Parathyroid adenoma (tissue), 2 donors: Measurements from ENCODE around the gene FREM2.

Experiments
- H2AFZ ChIP-seq: fragments of 300-600 bp; sonication (generic); one replicate; pipeline ENCODE4 v1.7.0; 2017; ENCODE audit warnings: antibody characterized with exemption, mild to moderate bottlenecking
- H3K27ac ChIP-seq: fragments of 300-600 bp; sonication (generic); one replicate; pipeline ENCODE4 v1.7.0; 2017
- H3K27me3 ChIP-seq: fragments of 300-600 bp; sonication (generic); one replicate; pipeline ENCODE4 v1.7.0; 2017; ENCODE audit warnings: low read length; ENCODE audit not compliant: control insufficient read depth, insufficient read depth
- H3K36me3 ChIP-seq: fragments of 300-600 bp; sonication (generic); one replicate; pipeline ENCODE4 v1.7.0; 2017; ENCODE audit warnings: low read length; ENCODE audit not compliant: control insufficient read depth, insufficient read depth
- H3K4me1 ChIP-seq: fragments of 300-600 bp; sonication (generic); one replicate; pipeline ENCODE4 v1.7.0; 2017; ENCODE audit warnings: control low read depth
- H3K4me2 ChIP-seq: fragments of 300-600 bp; sonication (generic); one replicate; pipeline ENCODE4 v1.7.0; 2017; ENCODE audit warnings: low read length
- H3K4me3 ChIP-seq: fragments of 300-600 bp; sonication (generic); one replicate; pipeline ENCODE4 v1.7.0; 2017; ENCODE audit warnings: low read depth, low read length
- H3K79me2 ChIP-seq: fragments of 300-600 bp; sonication (generic); one replicate; pipeline ENCODE4 v1.7.0; 2017; ENCODE audit warnings: control low read depth
- H3K9ac ChIP-seq: fragments of 300-600 bp; sonication (generic); one replicate; pipeline ENCODE4 v1.7.0; 2017; ENCODE audit warnings: mild to moderate bottlenecking
- H3K9me3 ChIP-seq: fragments of 300-600 bp; sonication (generic); one replicate; pipeline ENCODE4 v1.7.0; 2017; ENCODE audit warnings: low read length; ENCODE audit not compliant: control insufficient read depth
- TF ChIP-seq, protein P1 (sequence below): fragments of 300-600 bp; sonication (generic); IDR thresholded peaks from one replicate; pipeline ENCODE4 v1.7.0; 2017; ENCODE audit warnings: antibody characterized with exemption, mild to moderate bottlenecking
- donor health status: primary hyperparathyroidism.

Gene FREM2

DNA sequence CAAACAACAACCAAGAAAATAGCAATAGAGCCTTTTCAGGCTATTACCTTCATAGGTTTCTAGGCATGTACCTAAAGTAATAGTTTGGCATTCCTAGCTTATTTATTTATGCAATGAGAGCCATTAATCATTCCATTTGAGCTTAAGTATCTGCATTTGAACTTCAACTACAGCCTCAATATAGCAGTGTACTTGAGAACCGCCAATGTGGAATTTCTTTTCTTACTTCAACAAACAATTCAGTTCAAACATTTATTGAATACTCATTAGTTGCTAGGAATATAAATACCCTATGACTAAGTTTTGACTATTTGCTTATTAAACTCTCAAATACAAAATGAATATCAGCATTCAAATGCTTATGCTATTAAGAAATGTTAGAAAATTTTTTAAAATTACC, 38.0 kb upstream of the FREM2 start:
- no peaks in the 10 kb centered on the region for H3K36me3 ChIP-seq
- no peaks in the 10 kb centered on the region for H3K9me3 ChIP-seq
- H3K9ac ChIP-seq: no peak overlapping the region
- H3K4me3 ChIP-seq: no peak overlapping the region
- H3K79me2 ChIP-seq: no peaks in the 10 kb centered on the region
- no peaks in the 10 kb centered on the region for H3K27me3 ChIP-seq
- H2AFZ ChIP-seq: no peak overlapping the region
- no peaks in the 10 kb centered on the region for H3K4me1 ChIP-seq
- TF ChIP-seq, protein P1, sequence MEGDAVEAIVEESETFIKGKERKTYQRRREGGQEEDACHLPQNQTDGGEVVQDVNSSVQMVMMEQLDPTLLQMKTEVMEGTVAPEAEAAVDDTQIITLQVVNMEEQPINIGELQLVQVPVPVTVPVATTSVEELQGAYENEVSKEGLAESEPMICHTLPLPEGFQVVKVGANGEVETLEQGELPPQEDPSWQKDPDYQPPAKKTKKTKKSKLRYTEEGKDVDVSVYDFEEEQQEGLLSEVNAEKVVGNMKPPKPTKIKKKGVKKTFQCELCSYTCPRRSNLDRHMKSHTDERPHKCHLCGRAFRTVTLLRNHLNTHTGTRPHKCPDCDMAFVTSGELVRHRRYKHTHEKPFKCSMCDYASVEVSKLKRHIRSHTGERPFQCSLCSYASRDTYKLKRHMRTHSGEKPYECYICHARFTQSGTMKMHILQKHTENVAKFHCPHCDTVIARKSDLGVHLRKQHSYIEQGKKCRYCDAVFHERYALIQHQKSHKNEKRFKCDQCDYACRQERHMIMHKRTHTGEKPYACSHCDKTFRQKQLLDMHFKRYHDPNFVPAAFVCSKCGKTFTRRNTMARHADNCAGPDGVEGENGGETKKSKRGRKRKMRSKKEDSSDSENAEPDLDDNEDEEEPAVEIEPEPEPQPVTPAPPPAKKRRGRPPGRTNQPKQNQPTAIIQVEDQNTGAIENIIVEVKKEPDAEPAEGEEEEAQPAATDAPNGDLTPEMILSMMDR: no peak
- no peak overlapping the region for H3K4me2 ChIP-seq
- H3K27ac ChIP-seq: no peak overlapping the region

DNA sequence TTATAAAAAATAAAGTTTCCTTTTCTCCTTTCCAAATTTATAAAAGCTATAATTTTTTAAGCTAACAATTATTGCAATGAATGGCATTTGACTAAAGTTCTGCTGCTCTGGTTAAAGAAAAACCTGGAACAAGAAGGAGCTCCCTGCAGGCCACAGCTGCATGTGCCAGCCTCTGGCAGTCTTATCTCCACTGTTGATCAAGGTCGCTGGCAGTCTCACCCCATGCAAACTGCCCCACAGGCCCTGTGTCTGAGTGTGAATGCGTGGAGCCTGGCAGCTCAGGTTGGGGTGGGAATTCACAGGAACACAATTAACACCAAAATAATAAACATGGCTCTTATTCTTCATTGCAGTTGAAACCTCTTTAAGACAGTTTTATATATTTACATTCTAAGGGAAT, 30.2 kb upstream of the FREM2 start:
- H3K4me3 ChIP-seq: no peak overlapping the region
- no peaks in the 10 kb centered on the region for H3K27me3 ChIP-seq
- no peaks in the 10 kb centered on the region for H3K79me2 ChIP-seq
- H2AFZ ChIP-seq: no peak overlapping the region
- H3K9me3 ChIP-seq: no peaks in the 10 kb centered on the region
- TF ChIP-seq, protein P1: no peak
- H3K4me2 ChIP-seq: no peak overlapping the region
- H3K4me1 ChIP-seq: no peaks in the 10 kb centered on the region
- H3K36me3 ChIP-seq: no peaks in the 10 kb centered on the region
- no peak overlapping the region for H3K9ac ChIP-seq
- no peak overlapping the region for H3K27ac ChIP-seq

DNA sequence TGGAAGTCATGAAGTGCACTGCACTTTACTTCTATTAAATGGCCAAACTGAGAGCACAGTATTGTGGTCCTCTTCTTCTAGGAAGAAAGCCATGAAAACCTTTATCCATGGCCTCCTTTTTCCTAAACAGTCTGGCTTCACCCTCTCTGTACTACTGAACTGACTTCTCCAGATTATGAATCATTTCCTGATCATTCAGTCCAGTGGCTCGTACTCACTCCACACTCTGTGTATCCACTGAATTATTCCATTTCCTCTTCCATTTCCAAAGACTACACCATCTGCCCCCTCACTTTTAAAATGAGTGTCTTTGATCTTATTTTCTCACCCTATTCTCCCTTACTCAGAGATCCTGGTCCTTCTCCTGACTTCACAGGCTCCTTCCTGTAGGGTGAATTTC, 29.7 kb upstream of the FREM2 start:
- Histone ChIP-seq H3K4me3 (no peak overlapping the region), H3K27ac (no peak overlapping the region), H3K79me2 (no peaks in the 10 kb centered on the region), H3K36me3 (no peaks in the 10 kb centered on the region), H3K27me3 (no peaks in the 10 kb centered on the region), H2AFZ (no peak overlapping the region), H3K9ac (no peak overlapping the region), H3K9me3 (no peaks in the 10 kb centered on the region), H3K4me1 (no peaks in the 10 kb centered on the region), H3K4me2 (no peak overlapping the region)
- TF ChIP-seq, protein P1: no peak

DNA sequence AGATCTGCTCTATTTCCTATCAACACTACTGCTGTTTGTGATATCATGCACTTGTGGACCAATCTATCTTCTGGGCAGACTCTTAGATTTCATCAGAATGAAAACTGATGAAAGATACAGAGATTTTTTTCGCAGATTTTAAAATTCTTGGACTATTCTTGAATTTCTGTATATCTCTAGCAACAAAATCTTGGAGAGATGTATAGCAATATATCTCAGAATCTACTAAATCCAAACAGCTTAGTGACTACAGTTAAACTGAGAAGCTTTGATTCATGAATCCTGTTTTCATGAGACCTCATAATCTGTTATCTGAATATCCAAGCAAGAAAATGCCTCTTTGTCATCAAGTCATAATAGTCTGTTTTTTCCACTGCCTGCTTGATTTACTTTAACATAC, 28.0 kb upstream of the FREM2 start:
- Histone ChIP-seq H3K4me3 (no peak overlapping the region), H3K9ac (no peak overlapping the region), H3K9me3 (no peaks in the 10 kb centered on the region), H3K79me2 (no peaks in the 10 kb centered on the region), H3K27ac (no peak overlapping the region), H3K27me3 (no peaks in the 10 kb centered on the region), H3K4me2 (no peak overlapping the region), H3K4me1 (no peaks in the 10 kb centered on the region), H3K36me3 (no peaks in the 10 kb centered on the region), H2AFZ (no peak overlapping the region)
- TF ChIP-seq, protein P1: no peak

DNA sequence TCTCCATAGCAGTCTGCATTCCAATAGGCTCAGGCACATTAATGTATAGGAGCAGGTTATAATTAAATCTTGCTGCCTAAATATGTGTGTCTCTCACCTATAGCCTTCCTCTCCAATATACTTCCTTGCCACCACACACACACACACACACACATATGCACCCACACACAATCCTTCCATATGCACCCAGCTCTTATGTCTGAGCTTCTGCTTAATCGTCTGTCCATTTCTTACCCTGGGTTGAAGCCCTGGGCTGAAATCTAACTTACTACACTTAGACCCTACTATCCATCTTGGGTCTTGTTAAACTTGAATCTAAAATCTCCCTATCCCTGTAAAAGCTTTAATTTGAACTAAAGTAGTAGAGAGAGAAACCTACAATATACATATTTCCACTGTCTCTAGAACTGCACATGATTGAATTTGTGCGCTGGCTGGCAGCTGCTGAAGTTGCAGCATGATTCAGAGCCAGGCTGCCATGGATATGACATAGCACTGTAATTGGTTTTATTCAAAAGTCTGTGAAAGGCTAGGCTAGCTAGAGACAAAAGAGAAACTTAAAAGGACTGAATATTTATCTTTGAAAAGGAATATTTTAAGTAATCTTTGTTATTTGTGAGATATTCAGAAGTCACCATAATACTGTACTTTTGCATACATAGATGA, 25.7 kb upstream of the FREM2 start:
- no peaks in the 10 kb centered on the region for H3K27me3 ChIP-seq
- TF ChIP-seq, protein P1: no peak

More for the DNA sequence above, 25.7 kb upstream of the FREM2 start:
- H3K79me2 ChIP-seq: no peaks in the 10 kb centered on the region
- no peak overlapping the region for H3K4me3 ChIP-seq
- H3K36me3 ChIP-seq: no peaks in the 10 kb centered on the region
- H2AFZ ChIP-seq: no peak overlapping the region
- no peak overlapping the region for H3K9ac ChIP-seq
- no peaks in the 10 kb centered on the region for H3K4me1 ChIP-seq
- H3K27ac ChIP-seq: no peak overlapping the region
- no peaks in the 10 kb centered on the region for H3K9me3 ChIP-seq
- H3K4me2 ChIP-seq: no peak overlapping the region
